ENCODE results near the gene ADARB1.
"Not testable (repeated sequence)": the region's sequence is repeated elsewhere in the genome, so short reads cannot be mapped to it uniquely, and the experiment has no call there.

ADARB1 gene, protein sequence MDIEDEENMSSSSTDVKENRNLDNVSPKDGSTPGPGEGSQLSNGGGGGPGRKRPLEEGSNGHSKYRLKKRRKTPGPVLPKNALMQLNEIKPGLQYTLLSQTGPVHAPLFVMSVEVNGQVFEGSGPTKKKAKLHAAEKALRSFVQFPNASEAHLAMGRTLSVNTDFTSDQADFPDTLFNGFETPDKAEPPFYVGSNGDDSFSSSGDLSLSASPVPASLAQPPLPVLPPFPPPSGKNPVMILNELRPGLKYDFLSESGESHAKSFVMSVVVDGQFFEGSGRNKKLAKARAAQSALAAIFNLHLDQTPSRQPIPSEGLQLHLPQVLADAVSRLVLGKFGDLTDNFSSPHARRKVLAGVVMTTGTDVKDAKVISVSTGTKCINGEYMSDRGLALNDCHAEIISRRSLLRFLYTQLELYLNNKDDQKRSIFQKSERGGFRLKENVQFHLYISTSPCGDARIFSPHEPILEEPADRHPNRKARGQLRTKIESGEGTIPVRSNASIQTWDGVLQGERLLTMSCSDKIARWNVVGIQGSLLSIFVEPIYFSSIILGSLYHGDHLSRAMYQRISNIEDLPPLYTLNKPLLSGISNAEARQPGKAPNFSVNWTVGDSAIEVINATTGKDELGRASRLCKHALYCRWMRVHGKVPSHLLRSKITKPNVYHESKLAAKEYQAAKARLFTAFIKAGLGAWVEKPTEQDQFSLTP

DNA sequence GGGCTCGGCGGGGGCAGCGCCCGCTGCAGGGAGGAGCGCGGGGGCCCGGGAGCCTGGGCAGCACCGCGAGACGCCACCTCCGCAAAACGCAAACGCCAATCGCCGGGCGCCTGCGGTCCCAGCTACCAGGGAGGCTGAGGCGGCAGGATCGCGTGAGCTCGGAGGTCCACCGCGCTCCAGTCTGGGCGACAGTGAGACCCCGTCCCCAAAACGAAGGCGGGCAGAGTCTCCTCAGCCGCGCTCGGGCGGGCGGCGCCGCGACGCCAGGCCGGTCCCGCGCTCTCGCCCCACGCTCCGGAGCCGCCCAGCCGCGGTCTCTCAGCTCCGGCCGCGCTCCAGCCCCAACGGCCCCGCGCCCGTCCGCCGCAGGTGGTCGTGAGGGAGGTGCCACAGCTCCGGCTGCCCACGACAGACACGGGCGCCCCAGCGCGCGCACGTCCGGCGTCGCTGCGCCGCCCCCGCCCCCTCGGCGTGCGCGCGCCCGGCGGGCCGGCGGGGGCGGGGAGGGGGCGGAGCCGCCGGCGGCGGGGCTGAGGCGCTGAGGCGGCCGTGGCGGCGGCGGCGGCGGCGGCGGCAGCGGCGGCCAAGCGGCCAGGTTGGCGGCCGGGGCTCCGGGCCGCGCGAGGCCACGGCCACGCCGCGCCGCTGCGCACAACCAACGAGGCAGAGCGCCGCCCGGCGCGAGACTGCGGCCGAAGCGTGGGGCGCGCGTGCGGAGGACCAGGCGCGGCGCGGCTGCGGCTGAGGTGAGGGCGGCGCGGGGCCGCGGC lies at the start of gene ADARB1:
Gene ADARB1, plus strand, starts transcription at position 533 of the 770 bp plus-strand sequence. CDS start 97,077 bp downstream, outside the sequence.
- DNase-seq: no peak

- DNase-seq: no peak
Measured at GRCh38 chr21:45026066-45026745, 48.2 kb upstream of the ADARB1 start.

- DNase-seq: no peak
Measured at GRCh38 chr21:45026826-45027225, 47.6 kb upstream of the ADARB1 start.

DNA sequence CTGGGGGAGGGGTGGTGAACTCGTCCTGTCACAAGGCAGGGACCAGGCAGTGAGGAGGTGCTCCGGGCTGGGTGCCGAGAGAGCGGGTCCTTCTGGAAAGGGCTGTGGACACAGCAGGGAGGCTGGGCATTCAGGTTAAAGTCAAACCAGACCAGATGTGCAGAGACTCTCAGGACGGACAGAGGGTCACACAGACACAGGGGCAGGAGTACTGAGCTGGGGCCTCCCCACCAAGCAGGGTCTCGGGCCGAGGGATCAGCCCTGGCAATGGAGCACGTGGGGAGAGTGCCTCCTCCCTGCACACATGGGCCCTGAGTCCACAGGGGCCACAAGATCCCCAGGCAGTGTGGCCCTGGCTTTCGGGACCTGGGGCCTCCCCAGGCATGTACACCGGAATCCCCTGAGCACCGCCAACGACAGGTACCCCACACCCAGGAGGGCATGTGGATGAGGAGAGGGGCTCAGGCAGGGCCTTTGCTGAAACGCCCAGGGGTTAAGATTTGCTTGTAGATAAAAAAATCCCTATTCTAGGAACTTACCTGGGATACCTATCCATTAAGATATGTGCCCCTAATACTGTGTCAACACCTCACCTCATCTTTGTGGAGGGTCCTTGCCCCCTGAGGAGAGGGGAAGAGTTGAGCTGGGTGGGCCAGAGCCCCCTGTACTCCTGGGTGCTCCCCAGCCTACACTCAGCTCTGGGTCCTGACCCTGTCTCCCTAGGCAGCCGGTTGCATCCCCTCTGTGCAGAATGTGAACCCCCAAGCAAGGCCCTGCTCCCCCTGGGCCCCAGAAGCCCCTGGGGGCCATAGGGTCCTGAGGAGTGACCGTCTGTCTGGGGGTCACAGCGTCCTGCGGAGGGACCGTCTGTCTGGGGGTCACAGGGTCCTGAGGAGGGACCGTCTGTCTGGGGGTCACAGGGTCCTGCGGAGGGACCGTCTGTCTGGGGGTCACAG lies 46.9 kb upstream of the ADARB1 start:
- DNase-seq: no peak

DNA sequence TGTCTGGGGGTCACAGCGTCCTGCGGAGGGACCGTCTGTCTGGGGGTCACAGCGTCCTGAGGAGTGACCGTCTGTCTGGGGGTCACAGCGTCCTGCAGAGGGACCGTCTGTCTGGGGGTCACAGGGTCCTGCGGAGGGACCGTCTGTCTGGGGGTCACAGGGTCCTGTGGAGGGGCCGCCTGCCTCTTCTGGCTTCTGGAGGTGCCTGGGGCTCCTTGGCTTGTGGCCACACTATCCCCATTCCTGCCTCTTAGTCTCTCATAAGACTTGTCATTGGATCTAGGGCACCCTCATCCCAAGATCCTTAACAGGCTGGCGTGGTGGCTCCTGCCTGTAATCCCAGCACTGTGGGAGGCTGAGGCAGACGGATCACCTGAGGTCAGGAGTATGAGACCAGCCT lies 45.7 kb upstream of the ADARB1 start:
- DNase-seq: not testable (repeated sequence)

DNA sequence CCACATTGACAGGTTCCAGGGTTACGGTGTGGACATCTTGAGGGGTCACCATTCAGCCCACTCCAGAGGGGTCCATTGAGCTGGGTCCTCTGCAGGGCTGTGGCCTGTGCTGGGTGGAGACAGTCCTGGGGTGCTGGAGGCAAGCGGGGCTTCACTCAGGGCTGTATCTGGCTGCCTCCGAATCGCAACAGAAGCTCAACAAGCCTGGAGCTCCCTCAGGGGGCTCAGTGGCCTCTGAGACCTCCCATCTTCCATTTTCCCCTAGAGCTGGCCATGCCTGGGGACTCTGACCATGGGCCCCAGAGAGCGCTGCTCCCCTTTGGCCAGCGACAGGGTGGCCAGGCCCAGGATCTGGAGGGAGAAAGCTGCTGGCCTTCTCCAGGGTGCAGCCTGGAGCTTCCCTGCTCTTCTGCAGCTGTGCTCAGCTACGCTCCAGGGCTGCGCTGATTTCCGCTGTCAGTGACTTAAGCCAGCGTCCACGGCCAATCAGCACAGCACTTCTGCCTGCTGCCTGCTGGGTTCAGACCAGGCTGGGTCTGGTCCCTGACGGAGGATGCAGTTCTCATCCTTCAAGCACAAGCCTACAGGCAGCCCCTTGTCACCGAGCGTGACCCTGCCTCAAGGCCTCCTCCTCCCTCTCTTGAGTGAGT lies 45.0 kb upstream of the ADARB1 start:
- DNase-seq: no peak

GRCh38 chr21:45029948-45030681 lies 44.3 kb upstream of the ADARB1 start:
- DNase-seq: no peak

- no peak for DNase-seq
Measured at GRCh38 chr21:45030682-45031570, 43.5 kb upstream of the ADARB1 start.

GRCh38 chr21:45031571-45032191 lies 42.7 kb upstream of the ADARB1 start:
- no peak for DNase-seq

GRCh38 chr21:45032332-45032731 lies 42.0 kb upstream of the ADARB1 start:
- DNase-seq: no peak

DNA sequence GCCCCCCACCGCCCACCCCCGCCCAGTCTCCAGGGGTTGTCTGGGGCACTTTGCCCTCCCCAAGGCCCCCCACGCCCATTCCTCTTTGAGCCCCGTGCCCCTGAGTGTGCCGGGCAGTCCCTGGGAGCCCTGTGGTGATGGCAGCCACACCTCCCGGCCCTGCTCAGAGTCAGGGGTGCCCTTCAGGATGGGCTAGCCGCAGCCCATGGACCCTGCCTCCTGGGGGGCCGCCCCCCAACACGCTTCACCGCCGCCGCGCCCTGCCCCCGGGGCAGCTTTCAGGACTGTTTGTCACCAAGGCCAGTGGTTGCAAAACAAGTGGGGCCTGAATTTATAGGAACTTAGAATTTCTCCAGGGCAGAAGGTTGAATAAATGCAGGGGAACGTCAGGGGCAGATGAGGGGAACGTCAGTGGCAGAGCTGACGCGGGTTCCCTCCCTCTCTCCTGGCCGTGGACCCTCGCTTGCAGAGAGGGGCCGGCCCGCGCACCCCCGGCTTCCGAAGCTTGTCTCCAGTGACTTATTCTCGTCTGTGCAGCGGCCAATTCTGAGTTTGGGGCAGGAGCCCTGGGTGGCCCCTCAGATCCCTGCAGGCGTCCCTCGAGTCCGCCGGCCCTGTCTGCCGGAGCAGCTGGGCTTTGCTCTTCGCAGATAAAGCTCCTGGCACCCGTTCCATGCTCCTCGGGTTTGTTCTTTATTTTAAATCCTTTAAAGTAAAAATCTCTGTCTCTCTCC lies 41.2 kb upstream of the ADARB1 start:
- DNase-seq: no peak

- DNase-seq: no peak
Measured at GRCh38 chr21:45033791-45034555, 40.4 kb upstream of the ADARB1 start.

DNA sequence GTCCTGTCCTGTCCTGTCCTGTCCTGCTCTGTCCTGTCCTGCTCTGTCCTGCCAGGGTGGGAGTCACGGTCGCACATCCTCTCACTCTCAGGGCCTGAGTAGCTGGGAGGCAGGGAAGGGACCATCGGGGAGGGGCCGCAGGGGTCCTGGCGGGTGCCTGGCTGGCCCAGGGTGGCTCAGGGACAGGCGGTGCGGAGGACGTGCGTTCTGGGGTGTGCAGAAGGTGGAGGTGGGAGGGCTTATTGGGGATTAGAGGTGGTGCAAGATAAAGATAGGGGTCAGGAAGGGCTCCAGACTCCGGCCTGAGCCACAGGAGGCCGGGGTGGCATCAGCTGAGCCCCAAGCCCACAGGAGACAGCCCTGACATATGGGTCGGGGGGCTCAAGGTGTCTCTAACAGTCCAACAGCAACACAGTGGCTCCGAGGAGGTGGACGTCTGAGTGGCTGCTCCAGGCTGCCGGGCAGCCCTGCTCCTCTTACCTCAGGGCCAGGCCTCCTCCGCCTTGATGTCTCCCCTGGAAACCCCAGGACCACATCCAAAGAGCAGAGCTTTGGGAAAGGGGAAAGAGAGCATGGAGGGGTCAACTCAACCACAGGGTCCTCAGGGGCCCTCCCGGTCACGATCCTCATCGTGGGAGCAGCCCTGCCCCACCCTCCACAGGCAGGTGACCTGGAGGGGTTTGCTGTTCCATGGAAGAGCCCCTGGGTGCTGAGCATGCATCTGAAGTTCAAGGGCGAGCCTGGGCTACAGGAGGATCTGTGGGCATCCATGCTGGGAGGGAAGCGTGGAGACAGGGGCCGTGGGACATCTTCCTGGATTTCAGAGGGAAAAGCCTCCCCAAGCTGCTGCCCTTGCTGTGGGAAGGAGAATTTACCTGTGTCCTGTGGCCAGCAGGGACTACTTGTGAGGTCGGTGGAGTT lies 39.6 kb upstream of the ADARB1 start:
- no peak for DNase-seq

GRCh38 chr21:45035477-45035848 lies 38.9 kb upstream of the ADARB1 start:
- no peak for DNase-seq

DNA sequence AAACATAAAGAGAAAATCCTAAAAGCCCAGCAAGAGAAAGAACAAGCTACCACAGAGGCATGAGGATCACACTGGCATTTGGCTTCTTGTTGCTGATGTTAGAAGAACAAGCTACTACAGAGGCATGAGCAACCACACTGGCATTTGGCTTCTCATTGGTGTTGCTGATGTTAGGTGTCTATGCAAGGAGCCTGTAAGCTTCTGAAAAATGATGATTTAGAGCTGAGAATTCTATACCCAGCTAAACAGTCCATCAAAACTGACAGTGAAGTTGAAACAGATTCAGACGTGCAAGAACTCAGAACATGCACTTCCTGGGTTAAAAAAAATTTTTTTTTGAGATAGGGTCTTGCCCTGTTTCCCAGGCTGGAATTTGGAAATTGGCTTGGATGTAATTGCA lies 37.8 kb upstream of the ADARB1 start:
- DNase-seq: no peak

DNA sequence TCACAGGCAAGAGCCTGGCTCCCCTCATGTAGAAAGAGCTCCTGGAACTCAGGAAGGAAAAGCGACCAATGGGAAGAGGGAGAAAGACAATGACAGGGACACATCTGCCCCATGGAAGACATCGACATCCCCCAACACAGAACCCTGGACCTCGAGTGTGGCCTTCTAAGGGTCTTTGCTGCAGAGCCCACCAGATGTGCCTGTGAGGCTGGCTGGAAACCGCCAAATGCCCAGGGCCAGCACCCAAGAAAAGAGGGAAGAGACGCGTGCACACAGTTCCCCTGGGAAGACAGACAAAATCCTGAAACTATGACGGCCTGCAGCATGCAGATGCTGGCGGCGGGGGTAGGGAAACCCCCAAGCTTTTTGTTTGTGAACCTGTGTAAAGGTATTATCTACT lies 36.4 kb upstream of the ADARB1 start:
- DNase-seq: no peak
